NAMALWA (cell line): ENCODE measurements around the gene MRPL48.
"Not testable (repeated sequence)": the region's sequence is repeated elsewhere in the genome, so short reads cannot be mapped to it uniquely, and the experiment has no call there.

Experiments used
- DNase-seq: peaks from one replicate; pipeline ENCODE4 v3.0.0-alpha.2; 2015; ENCODE audit warnings: low spot score

The MRPL48 gene

DNA sequence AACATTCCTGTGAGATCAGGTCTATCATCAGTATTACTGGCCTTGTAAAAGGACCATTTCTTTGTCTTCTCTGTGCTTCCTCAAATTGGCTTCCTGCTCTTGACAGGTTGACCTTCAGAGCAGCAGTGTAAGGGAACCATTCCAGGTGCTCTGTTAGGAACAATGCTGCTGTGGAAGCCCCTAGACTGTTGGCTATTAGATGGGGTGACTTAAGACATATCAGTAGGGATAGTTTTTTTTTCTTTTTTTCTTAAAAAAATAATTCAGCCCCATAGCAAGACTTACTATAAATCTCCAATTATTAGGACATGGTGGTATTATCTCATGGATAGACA, 51.4 kb downstream of the MRPL48 start:
- no peak for DNase-seq

DNA sequence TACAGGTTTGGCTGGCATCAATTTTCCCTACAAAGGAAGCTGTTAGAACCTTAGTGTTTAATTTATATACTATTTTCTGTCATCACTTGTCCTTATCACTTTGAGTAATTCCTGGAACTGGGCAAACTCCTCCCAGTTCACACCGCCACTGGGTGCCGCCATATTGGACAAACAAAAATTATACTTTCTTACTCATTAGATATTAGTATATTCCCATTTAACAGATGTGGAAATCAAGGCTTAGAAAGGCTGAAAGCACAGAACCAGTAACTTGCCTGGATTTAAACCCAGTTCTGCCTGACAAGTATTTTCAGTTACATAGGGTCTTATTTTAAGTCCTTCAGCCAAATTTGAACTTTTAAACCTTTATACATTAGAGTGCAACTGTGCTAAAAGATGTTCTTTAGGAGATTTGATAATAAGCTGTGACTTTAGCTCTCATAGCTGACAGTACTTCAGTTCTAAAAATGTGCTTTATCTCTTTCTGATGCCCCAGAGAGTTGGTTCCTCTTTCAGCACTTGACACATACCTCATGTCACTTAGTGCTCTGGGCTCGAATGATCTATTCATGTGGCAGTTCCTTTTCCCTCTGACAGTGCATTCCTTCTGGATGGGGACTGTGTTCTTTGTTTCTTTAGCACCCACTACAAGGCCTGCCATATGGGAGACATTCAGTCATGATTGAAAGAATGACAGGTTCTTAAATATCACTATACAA, 63.5 kb downstream of the MRPL48 start:
- DNase-seq = no peak

DNA sequence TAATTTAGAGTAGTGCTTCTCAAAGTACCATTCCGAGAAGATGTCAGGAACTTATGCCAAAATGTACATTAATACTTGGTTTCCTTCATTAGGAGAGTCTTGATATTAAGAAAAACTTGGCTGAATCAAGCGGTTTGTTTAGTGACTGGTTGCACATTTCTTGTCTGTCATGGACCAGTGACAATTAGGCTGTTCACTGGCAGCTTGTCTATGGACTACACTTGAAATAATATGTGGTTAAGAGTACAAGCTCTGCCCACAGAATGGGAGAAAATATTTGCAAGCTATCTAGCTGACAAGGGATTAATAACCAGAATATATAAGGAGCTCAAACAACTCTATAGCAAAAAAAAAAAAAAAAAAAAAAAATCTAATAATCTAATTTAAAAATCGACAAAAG, 64.4 kb downstream of the MRPL48 start:
- no peak for DNase-seq

DNA sequence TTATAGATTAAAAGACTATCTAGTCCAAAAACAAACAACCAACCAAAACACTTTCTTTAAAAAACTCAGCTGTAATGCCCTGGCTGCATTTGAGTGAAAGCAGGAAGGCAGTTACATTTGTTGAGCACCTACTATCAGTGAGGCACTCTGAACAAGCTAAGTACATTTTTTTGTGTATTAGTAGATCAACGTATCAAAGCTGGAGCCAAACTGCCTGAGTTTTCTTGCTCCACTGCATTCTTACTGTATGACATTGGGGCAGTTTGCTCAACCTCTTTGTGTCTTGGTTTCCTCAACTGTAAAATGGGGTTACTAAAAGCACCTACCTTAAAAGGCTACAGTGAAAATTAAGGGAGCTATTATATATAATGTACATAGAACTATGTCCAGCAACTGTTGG, 67.0 kb downstream of the MRPL48 start:
- no peak for DNase-seq

DNA sequence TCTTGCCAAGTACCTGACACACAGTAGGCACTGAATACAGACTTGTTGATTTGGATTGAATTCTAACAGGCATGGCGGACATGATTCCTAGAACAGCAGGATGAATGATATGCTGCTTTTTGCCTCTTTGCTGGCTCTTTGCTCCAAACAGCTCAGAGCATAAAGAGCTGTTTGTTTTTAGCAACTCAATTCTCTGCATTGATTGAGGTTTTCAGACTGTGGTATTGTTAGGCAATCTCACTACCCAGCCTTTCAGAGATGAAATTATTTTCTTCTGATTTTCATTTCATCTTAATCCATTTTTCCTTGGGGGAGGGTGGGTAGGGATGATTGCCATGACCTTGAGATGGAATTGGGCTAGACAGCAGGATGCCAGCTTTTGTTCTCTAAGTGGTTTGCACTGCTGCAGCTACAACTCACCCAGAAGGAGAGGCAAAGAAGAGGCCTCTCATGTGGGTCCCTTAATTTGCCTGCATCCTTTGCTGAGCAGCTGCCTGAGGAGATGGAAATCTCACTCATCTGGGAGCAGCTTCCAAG, 68.4 kb downstream of the MRPL48 start:
- no peak for DNase-seq

DNA sequence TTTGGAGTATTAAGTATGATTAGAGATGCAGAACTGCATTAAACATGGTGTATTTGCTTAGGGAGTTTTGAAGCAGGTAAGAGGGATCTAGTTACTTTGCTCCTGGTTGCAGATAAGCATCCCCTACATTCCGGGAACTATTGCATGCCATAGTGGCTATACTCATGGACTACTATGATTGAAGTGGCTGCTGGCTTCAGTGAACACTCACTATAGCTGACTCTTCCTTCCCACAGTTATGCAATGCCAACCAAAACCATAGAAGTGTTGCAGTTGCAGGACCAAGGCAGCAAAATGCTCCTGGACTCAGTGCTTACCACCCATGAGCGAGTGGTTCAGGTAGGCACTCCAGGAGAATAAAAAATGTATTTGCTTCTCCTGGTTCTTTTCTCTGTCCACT, 72.0 kb downstream of the MRPL48 start:
- no peak for DNase-seq

DNA sequence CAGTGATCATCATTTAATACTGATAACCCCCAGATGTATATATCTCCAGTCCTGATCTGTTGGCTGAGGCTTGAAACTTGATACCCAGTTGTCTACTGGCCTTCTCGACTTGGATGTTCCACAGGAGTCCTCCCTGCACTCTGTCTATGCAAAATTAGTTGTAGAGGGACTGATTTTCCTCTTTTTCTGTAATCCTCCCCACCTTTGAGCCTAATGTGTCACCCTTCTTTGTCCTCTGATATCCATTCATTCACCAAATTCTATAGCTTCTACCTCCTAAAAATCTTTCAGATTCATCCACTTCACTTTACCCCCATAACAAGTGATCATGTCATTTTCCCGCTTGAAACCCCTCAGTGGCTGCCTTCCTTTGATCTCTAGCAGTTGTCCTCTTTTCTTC, 72.5 kb downstream of the MRPL48 start:
- no peak for DNase-seq

DNA sequence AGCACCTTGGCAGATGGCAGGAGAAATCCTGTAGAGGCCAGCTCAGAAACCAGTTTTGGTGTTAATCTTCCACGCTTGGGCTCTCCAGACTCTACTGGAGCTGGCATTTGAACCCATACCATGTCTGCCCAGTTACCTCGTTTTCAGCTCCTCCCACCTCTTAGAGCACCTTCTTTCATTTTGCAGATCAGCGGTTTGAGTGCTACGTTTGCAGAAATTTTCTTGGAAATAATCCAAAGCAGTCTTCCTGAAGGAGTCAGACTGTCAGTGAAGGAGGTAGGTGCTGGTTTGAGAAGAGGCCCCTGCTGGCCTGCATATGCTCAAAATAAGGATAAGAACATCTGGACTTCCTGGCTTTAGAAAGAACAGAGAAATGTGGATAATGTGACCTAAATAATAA, 75.3 kb downstream of the MRPL48 start:
- no peak for DNase-seq

DNA sequence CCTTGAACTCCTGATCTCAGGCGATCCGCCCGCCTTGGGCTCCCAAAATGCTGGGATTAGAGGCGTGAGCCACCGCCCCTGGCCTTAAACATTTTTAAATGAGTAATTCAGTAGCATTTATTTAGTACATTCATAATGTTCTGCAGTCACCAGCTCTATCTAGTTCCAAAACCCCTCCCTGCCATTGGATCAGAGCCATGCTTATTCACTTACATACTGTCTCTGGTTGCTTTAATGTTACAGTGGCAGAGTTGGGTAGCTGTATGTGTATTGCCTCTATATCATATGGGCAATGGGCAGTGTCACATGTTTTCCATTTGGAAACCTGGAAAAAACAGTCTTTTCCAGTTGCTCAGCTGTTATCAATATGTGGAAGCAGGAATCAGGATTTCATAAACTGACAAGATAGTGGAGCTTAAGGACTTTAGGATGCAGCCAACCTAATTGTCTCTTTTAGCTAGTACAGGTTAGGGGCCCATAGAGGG, 78.5 kb downstream of the MRPL48 start:
- no peak for DNase-seq

DNA sequence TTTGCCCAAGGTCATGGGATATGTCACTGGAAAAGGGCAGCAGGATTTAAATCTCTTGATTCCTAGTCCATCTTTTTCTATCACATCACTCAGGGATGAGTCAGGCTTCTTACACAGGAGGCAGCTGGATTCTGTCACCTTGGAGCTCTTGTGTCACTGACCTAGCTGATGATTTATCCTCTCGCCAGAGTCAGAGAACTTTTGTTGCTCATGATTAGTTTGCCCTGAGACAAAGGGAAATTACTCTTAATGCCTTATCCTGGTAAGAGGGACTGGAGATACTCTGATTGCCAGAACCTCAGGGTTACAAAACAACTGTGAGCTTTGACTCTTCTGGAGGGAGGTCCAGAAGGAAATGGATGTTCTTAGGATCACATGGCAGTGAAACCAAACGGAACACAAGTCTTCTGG, 78.9 kb downstream of the MRPL48 start:
- DNase-seq = no peak

DNA sequence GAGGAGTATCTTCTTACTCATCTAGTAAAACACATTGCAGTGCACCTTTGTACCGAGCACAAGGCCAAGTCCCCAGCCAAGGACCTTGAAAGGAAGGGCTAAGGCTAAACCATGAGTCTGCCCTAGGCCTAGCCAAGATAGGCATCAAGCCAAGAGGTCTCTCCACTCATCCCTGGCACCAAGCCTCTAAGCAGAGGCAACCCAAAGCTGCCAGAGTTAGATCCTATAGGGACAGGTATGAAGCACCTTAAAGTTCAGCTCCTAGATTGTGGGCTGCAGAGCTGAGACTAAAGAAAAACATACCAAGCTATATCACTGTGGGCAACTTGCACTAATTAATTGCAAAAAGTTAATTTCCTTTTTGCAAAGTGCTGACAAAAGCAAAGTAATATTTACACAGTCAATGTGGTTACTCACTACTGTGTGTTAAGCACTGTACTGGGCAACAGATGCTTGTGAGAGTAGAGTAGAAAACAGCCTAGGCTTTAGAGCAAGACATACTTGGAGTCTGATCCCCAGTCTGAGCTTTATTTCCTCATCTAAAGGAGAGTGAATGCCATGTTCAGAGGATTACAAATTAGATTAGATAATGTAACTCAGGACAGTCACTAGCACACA, 81.8 kb downstream of the MRPL48 start:
- DNase-seq = no peak

DNA sequence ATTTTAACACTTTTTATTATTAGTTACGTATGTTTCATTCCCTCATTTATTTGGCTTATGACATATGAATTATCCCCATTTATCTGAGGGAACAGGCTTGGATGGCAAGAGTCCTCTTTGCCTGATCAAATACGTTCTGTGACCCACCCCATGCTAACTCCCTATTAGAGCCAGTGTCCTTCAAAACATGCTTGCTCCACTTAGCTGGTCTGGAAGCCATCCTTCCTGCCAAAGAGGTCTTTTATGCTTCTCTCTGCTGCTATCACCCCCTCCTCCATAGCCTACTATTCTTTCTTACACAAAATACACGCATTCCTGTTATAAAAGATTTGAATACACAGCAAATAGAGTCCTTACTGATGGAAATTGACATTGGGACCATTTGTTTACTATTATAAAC, 82.6 kb downstream of the MRPL48 start:
- DNase-seq = no peak

DNA sequence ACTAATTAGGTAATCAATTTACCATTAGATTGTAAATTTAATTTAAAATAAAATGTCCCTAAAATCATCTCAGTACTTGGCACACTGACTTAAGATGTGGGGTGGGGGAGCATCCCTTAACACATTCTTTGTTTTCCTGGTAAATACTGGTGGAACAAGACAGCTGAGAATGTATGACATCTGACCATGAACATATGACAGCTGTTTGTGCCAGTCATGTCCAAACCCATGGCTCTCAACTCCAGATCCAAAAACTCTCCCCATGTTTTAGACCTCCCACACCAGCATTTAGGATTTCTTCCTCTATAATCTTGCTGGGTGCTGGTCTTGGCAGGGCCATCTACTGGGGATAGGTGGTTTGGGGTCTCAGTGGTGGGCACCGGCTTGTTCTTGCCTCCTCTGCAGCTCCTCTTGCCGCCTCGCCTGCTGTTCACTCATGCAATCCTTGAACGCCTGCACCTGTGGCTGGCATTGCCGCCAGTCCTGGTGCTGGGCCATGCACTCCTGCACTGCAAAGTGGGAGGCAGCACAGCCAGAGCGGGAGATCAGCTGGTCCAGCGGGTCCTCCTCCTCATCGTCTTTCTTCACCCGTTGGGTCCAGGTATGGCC, 85.2 kb downstream of the MRPL48 start:
- no peak for DNase-seq

DNA sequence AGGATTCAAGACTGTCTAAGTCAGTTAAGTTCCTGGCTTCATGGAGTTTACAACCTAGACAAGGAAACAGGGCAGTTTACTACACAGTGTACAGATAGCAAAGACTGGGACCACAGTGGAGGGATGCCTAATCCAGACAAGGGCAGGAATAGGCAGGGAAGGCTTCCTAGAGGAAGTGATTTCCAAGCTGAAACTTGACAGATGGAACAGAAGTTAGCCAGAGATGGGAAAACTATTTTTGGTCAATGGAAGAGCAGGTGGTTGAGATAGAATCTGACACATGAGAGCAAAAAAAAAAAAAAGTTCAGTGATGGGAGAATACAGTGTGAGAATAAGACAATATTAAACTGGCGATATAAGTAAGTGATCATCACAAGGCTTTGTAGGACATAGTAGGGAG, 87.7 kb downstream of the MRPL48 start:
- no peak for DNase-seq

DNA sequence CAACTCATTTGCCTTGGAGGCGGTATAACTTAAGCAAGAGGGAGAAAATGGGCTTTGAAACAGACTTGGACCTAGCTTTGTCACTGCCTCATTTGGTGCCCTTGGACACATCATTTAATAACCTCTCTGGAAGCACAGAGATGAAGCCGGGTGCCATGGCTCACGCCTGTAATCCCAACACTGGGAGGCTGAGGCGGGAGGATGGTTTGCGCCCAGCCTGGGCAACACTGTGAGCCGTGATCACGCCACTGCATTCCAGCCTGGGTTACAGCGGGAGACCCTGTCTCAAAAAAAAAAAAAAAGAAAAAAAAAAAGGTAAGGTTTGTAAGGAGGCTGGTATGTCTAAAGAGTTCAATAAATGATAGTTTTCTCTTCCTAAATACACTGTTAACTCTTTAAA, 88.2 kb downstream of the MRPL48 start:
- peak; percentile 20 for DNase-seq

DNA sequence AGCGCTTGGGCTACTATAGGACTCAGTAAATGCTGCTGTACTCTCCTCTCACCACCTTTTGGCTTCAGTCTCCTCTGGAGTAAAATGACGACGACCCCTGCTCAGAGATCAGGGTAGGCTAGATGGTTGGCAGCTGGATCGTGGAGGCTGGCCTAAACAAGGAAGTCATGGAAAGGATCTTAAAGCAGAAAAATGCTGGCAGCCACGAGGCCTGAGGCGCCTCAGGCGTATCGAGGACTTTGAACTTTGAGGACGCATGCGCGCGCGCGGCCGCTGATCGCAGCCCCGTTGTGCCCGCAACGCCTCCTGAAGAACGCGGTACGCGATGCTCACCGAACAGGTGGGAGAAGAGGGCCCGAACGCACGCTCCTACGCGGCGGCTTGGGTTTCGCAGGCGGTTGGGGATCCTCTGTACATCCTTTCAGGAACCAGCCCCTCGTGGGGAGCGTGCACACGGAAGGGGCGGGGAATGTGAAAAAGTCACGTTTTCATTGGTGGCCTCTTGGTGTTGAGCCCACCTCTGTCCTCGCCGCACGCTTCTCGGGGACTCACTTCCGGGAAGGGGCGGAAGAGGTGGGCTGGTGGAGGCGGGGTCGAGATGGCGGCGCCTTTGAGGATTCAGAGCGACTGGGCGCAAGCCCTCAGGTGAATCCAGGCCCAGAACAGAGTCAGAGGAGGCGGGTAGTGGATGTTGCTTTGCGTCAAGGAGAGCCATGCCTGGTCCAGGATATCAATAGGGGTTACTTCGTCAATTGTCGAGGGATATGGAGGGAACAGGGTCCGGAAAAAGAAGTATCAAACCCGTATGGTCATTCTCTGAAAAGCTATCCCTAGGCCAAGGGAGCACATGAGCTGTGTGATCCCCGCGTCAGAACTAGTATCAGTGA, 89.0 kb downstream of the MRPL48 start, which contains the start of the genes COA4 and PAAF1:
TSS of gene COA4 (minus strand) at position 423 of the 887 bp plus-strand sequence. CDS start 3,468 bp downstream, outside the sequence.
TSS of gene PAAF1 (plus strand) at position 576 of the 887 bp plus-strand sequence. CDS start at position 599, 23 bp downstream.
- peak; percentile 99 for DNase-seq

DNA sequence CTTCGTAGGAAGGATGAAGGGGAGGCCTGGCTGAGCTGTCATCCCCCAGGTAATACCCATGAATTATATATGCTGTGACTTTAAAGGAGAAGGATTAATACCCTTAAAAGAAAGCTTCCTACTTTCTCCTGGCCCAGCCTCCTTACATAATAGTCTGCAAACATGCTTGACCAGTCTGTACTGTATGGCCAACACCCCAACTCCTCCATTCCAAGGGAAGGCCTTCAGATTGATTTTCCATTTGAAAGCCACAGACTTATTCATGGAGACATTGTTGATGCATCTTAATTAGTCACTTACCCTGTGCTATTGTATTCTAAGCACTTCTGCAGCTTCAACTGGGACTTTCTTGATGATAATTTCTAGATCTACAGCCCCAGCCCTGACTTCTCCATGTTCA, 91.1 kb downstream of the MRPL48 start:
- no peak for DNase-seq

DNA sequence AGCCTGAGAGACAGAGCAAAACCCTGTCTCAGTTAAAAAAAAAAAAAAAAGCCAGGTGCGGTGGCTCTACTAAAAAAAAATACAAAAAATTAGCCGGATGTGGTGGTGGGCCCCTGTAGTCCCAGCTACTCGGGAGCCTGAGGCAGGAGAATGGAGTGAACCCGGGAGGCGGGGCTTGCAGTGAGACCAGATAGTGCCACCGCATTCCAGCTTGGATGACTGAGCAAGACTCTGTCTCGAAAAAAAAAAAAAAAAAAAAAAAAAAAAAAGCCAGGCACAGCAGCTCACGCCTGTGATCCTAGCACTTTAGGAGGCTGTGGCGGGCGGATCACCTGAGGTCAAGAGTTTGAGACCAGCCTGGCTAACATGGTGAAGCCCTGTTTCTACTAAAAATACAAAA, 92.8 kb downstream of the MRPL48 start:
- DNase-seq = not testable (repeated sequence)

DNA sequence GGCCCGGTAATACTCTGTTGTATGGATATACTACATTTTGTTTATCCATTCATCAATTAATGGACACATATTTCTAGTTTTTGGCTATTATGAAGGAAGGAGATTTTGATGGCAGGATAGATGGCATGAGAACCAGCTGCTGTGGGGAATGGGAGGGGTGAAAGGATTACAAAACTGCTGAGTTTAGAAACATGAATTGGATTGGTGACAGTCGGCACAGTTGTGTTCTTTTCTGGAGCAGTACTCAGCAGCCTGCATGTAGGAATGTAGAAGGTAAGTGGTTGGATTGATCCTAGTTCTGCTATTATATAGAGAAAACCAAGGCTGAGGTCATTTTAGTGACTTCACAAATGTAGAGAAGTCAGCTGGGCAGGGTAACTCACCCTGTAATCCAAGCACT, 96.2 kb downstream of the MRPL48 start:
- DNase-seq = no peak

DNA sequence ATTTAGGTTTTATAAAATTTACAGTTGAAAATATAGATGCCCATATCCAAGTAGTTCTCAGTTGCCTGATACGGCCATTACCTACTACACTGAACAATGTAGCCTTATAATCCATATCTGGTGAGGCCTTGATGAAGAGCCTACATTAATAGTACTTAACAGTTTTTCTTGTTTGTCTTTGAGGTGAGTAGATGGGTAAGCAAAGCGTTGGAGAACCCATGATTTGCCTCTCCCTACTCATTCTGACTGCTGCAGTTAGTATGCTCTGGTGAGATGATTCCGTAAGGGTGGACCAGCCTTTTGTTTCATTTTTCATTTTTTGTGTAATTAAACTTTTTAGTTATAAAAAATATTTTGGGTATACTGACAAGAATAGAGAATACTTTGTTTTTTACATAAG, 100.6 kb downstream of the MRPL48 start:
- DNase-seq = no peak

DNA sequence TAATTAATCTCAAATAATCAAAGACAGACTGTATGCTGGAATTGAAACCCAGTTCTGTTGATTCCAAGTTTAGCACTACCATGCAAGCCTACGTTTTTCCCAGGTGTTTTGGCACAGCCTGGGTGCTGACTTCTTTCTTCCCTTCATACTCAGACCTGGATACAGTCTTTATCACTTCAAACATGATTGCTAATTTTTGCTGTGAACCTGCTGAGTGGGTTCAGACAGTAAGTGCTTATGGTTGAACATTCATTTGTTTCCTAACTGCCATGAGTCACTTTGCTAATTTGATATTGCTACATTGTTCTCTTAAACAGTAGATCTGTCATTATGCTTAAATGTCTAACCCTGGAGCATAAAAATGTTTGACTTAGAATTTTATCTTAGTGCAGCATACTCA, 101.3 kb downstream of the MRPL48 start:
- no peak for DNase-seq

DNA sequence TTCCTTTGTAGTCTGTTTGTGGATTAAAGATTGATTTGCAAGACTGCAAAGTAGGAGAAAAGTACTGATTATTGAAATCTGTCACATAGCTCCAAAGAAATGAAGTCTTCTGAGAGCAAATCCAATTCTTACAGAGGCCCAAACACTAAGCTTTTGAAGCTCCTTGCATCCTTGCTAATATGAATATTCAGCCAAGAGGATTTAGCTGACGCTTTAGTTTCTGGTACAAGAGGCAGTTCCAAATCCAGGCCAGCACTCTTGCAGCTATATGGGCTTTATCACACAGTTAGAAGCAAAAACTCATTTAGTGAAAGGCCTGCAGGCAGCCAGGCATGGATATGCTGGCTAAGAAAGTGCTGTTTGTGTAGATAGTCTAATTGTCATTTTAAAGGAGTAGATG, 101.9 kb downstream of the MRPL48 start:
- no peak for DNase-seq
